GM12892 (cell line): ENCODE results near the gene CIRBP.

Experiments used
- POLR2A ChIP-seq: IDR thresholded peaks from 2 replicates; pipeline ENCODE4 v1.6.1; 2011; ENCODE audit warnings: low read depth, low read length, control low read depth
- POLR2AphosphoS5 ChIP-seq: IDR thresholded peaks from 2 replicates; pipeline ENCODE4 v1.6.1; 2011; ENCODE audit warnings: low read depth, low read length, control low read depth

DNA sequence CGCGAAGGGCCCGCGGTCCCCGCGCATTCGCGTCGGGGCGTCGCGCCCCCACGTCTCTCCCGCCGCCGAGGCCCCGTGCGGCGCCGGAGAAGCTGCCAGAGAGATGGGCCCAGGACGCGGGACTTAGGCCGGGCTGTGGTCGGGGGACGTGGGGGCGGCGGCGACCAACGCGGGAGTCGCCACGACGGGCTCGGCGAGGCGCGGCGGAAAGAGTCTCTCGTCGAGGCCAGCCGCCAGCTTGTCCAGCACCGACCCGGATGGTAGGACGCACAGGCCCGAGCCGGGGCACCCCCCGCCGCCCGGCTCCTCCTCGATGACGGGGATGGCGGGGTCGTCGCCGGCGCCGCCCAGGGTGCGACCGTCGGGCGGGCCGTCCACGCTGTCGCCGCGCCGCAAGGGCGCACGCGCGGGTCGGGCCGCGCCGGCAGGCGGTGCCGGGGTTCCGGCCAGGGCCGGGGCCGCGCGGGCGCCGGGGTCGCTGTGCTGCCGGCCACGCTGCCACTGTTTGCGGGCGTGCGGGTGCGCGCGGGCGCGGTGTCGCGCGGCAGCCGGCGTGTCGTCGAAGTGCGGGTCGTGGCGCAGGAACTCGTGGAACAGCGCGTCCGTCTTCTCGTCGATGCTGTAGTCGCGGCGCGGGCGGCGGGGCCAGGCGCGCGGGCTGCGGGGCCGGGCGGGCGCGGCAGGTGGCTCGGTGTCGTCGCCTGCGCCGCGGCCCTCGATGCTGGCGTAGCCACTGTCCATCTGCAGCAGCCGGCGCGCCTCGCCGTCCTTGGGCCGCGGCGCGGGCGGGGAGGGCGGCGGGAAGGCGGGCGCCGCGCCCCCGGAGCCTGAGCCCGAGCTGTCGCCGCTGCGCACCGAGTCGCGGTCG, 39.8 kb upstream of the CIRBP start:
- no peak for TF ChIP-seq POLR2A
- no peak for TF ChIP-seq POLR2AphosphoS5
